Right lobe of liver (tissue), 4 donors: ENCODE data around the gene NKAPL.

Experiments used
- CTCF ChIP-seq, 4 donors: fragments of 200-600 bp in 3 of 4; fragments of 450-650 bp in 1 of 4; IDR thresholded peaks; one replicate each; pipeline versions ENCODE4 v1.5.1 to v1.8.0; 2016 to 2022; ENCODE audit warnings: antibody characterized with exemption in 4 of 4, mild to moderate bottlenecking in 2 of 4
- POLR2A ChIP-seq: fragments of 450-650 bp; IDR thresholded peaks from one replicate; pipeline ENCODE4 v1.6.1; 2017; ENCODE audit warnings: antibody characterized with exemption, mild to moderate bottlenecking
- donor health status: DM: no; HTN: no; CAD: no.
- donor health status: DM: no; HTN: no; CAD: no.
- donor health status: DM: no; HTN: yes; CAD: no.

- no peak for TF ChIP-seq CTCF (IDR thresholded peaks at IDR 0.05)
- no peak for TF ChIP-seq POLR2A
Measured at GRCh38 chr6:28209753-28210535, 49.2 kb upstream of the NKAPL start.
